GM21576 (cell line): Measurements from ENCODE around the gene PARL.

Experiments used
- ATAC-seq: cut with Tn5 transposase; IDR thresholded peaks from one replicate; pipeline ENCODE4 v1.9.1; 2021; ENCODE audit warnings: mild to moderate bottlenecking, moderate library complexity; ENCODE audit not compliant: unreplicated experiment

The PARL gene

DNA sequence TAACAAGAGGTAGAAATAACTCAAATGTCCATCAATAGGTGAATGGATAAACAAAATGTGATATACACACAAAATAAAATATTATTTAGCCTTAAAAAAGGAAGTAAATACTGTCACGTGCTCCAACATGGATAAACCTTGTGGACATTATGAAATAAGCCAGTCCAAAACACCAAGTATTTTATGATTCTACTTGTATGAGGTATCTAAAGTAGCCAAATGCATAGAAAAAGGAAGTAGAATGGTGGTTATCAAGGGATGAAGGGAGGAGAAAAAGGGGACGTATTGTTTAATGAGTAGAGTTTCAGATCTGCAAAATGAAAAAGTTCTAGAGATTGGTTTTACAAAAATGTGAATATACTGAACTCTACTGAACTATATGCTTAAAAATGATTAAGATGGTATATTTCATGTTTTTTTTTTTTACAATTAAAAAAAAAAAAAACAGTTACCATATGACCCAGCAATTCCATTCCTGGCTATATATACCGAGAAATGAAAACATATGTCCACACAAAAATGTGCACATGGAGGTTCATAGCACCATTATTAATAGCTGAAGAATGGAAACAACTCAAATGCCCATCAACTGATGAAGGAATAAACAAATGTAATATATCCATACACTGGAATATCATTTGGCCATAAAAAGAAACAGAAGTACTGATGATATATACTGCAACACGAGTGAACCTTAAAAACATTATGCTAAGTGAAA, 30.2 kb downstream of the PARL start:
- ATAC-seq, result no peak

DNA sequence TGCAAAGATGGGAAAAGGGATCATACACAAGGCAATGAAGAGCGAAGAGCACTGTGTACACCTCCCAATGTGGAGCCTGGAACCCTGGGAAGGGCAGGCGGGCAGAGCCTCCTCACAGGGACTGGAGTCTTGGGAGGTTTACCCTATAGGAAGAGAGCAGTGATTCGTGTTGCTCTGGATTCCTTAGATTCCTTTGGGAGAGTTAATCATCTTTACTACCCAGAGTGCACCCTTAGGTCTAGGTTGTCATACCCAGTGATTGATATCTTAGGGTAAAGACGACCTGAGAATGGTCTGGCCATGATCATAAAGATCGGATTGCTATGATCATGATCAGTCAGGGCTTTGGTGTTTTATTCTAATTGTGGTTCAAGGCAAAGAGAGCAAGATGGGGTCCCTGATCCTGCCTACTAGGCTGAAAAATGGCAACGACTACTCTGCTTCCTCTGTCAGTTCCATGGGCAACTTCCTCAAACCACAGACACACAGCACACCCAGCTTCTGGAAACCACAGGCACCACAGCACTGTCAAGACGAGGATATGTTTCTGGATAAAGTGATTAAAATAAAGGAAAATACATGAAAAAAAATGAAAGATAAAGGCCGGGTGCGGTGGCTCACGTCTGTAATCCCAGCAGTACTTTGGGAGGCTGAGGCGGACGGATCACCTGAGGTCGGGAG, 38.9 kb downstream of the PARL start:
- no peak for ATAC-seq

- no peak for ATAC-seq
Observed at GRCh38 chr3:183845090-183845489, 39.6 kb downstream of the PARL start.

DNA sequence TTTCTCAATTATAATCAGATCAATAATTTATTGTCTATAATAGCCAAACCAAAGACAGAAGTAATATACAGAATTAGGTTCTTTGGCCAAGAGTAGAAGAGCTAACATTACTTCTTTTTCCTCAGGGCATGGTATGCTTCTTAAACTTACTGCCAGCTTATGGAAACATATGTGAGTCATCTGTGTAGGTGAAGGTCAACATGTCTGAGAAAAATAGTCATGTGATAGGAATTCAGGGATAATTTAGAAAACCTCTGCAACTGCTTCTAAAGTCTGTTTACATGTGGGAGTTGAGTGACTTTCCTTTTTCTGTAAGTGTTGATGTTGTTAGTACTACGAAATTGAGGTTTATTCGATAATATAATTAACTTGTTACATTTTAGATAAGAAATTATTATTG, 40.1 kb downstream of the PARL start:
- ATAC-seq, result no peak

GRCh38 chr3:183839751-183840150, 44.9 kb downstream of the PARL start:
- no peak for ATAC-seq

DNA sequence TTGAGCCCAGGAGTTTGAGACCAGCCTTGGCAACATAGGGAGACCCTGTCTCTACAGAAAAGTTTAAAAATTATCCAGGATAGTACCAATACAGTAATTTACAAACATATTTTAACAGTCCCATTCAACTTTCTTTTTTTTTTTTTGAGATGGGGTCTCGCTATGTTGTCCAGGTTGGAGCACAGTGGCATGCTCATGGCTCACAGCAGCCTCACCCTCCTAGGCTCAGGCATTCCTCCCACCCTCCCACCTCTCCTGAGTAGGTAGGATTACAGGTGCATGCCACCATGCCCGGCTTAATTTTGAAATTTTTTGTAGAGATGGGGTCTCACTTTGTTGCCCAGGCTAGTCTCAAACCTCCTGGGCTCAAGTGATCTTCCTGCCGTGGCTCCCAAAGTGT, 46.8 kb downstream of the PARL start:
- no peak for ATAC-seq

GRCh38 chr3:183837390-183837789, 47.3 kb downstream of the PARL start:
- no peak for ATAC-seq

GRCh38 chr3:183833516-183833915, 51.2 kb downstream of the PARL start:
- ATAC-seq, result no peak

GRCh38 chr3:183830187-183830586, 54.5 kb downstream of the PARL start:
- ATAC-seq, result no peak

GRCh38 chr3:183829466-183829865, 55.2 kb downstream of the PARL start:
- no peak for ATAC-seq

DNA sequence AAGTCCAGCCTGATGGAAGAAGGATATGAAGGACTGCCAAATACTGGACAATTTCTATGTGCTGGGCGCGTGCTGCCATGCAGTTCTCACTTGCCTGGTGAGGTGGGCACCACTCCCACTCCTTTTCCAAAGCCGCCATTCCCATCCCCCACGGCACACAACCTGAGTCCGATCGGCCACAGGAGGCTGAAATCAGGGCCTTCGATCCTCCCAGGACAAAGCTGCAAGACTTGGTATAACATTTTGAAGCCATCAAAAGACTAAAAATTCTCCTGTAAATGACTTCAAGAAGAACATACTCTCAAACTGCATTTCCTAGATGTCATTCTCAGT, 56.2 kb downstream of the PARL start:
- no peak for ATAC-seq

GRCh38 chr3:183827809-183828537, 56.7 kb downstream of the PARL start:
- ATAC-seq, result no peak

DNA sequence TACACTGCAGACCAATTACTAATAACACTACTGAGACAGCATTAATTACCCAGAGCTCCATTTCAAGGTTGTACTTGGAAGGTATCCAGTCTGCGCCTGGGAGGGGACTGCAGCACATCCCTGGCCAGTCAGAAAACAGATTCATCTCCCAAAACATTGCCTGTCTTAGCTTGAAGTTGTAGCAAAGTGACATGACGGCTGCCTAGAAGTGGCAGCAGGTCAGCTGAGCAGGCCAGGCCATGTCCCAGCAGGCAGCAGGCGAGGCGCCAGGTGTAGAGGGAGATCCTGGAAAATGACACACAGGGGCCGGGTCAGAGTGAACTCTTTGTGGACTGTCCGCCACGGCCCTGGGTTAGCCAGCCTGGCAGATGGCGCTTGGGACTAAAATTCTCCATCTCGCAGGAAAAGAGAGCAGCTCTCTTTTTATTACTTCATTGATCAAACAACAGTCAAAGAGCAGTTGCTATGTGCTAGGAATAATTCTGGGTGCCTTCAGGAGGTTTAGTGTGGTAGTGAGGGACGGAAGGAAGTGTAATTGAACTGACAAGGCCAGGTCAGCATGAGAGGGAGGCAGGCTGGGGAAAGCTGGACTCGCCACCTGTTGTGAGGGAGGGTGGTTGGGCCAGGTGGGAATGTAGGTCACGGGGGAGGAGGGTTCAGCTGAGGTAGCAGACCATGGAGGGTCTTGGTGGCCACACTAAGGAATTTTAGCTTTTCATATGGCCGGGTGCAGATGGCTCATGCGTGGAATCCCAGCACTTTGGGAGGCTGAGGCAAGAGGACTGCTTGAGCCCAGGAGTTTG, 58.0 kb downstream of the PARL start:
- no peak for ATAC-seq

- ATAC-seq, result peak; percentile 52
Observed at GRCh38 chr3:183825456-183826161, 59.1 kb downstream of the PARL start, which contains the start of gene MAP6D1. TSS of gene MAP6D1 (minus strand) at chr3:183825577. CDS start at chr3:183825547, 30 bp downstream.

- peak; percentile 23 for ATAC-seq
Observed at GRCh38 chr3:183824761-183825455, 59.8 kb downstream of the PARL start.

GRCh38 chr3:183823963-183824362, 60.7 kb downstream of the PARL start:
- ATAC-seq, result no peak

- ATAC-seq, result no peak
Observed at GRCh38 chr3:183822631-183823030, 62.0 kb downstream of the PARL start.

DNA sequence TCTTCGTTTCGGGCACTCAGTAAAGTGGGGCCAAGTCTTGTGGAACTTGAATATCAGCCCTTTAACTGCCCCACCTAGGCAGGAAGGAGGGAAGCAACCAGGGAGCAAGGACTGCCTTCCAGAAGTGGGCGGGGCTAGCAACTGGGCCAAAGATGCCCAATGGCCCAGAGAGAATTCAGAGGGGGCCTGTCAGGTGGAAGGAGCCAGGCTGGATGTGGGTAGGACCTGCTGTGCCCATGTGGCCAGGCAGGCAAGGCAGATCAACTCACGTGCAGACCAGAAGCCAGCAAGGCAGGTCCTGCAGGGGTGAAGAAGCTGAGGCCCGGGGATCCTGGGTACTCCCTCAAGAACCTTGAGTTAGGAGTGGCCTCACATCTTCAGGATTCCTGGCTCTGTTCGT, 64.8 kb downstream of the PARL start:
- ATAC-seq, result no peak

DNA sequence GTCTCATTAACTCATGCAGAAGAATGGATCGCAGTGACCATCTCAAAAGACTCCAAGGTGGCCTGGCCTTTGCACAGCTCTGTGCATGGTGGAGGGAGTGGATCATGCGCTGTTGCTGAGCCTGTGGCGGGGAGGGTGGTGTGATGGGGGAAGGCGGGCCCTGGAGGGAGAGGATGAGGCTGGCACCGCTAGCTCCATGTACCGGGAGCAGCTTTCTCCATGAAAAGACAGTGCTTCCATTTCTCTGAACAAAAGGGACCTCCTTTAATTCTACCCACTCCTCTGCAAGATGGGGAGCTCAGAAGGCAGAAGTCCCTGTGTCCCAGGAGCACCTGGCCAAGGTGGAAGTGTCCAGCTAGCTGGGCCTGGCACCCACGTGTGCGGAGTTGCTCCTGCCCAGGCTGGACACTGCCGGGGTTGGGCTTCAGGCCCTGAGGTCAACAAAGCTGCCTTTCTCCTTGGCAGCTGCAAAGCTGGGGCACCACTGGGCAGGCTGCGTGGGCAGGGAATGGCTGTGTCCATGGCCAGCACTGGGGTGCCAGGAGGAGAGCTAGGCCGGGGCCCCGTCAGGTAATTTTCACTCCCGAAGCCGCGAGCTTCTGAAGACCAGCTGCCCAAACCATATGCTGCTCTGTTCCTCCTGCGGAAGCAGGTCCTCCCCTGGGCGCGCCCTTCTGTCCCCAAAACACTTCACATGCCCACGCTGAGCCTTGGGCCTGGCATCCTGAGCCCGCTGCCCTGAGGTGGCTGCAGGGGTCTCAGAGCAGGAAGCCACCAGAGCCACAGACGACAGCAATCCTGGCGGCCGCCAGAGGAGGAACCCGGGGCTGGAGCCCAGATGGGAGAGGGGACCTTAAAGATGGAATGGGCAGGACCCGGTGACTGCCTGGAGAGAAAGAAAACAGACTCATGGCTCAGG, 65.7 kb downstream of the PARL start:
- no peak for ATAC-seq
